Smooth muscle cell (in vitro differentiated cells): ENCODE results near the gene MIER2. TPM values are rescaled to one million over a fixed set of nuclear protein-coding genes. Genes with fewer than 3 reads are reported as not detected.

Experiments used
- DNase-seq: peaks from one replicate; lab custom pipeline; 2025; ENCODE audit not compliant: unreplicated experiment; lab: John Stamatoyannopoulos, UW
- H2AFZ ChIP-seq: fragments of 200-600 bp; sonication (generic); 2 replicates; pipeline ENCODE4 v1.6.0; 2016; ENCODE audit warnings: antibody characterized with exemption, low read depth, mild to moderate bottlenecking
- H3F3A ChIP-seq: fragments of 200-600 bp; sonication (generic); 2 replicates; pipeline ENCODE4 v1.6.0; 2017; ENCODE audit warnings: antibody characterized with exemption, low read depth
- H3K27ac ChIP-seq: fragments of 200-600 bp; sonication (generic); 2 replicates; pipeline ENCODE4 v1.5.1; 2016; ENCODE audit warnings: low read depth, mild to moderate bottlenecking
- H3K27me3 ChIP-seq: fragments of 200-600 bp; sonication (generic); 2 replicates; pipeline ENCODE4 v1.6.1; 2016; ENCODE audit warnings: low read depth, mild to moderate bottlenecking
- H3K36me3 ChIP-seq: fragments of 200-600 bp; sonication (generic); 2 replicates; pipeline ENCODE4 v1.5.1; 2016; ENCODE audit warnings: low read depth
- H3K4me1 ChIP-seq: fragments of 200-600 bp; sonication (generic); 2 replicates; pipeline ENCODE4 v1.5.1; 2016; ENCODE audit warnings: low read depth
- H3K4me2 ChIP-seq: fragments of 200-600 bp; sonication (generic); 2 replicates; pipeline ENCODE4 v1.6.0; 2016; ENCODE audit warnings: mild to moderate bottlenecking
- H3K4me3 ChIP-seq: fragments of 200-600 bp; sonication (generic); 2 replicates; pipeline ENCODE4 v1.5.1; 2016; ENCODE audit warnings: mild to moderate bottlenecking
- H3K79me2 ChIP-seq: fragments of 200-600 bp; sonication (generic); 2 replicates; pipeline ENCODE4 v1.6.0; 2016; ENCODE audit warnings: low read depth, mild to moderate bottlenecking
- H3K9ac ChIP-seq: fragments of 200-600 bp; sonication (generic); 2 replicates; pipeline ENCODE4 v1.6.0; 2016; ENCODE audit warnings: low read depth
- H3K9me3 ChIP-seq: fragments of 200-600 bp; sonication (generic); replicated peaks from 2 replicates; pipeline ENCODE4 v1.5.1; 2016; ENCODE audit warnings: low read depth
- H4K20me1 ChIP-seq: fragments of 200-600 bp; sonication (generic); 2 replicates; pipeline ENCODE4 v1.6.0; 2016; ENCODE audit warnings: low read depth
- CTCF ChIP-seq: fragments of 200-600 bp; sonication (generic); IDR thresholded peaks from 2 replicates; pipeline ENCODE4 v1.5.1; 2017; ENCODE audit warnings: borderline replicate concordance, mild to moderate bottlenecking, antibody characterized with exemption; ENCODE audit not compliant: insufficient read depth, poor library complexity, severe bottlenecking
- WGBS: methylation state at CpG from one replicate; pipeline ENCODE4 v1.1.7; 2016; ENCODE audit warnings: low lambda C conversion rate; 5-methylcytosine and 5-hydroxymethylcytosine counted together
- polyA plus RNA-seq: library from polyadenylated mRNA; unstranded; fragments of >200 nt; fragmentation: Nextera tagmentation; extraction: Ambion mirVana; gene quantifications from 2 replicates; pipeline ENCODE4 v1.2.1, GENCODE V29; 2016
- total RNA-seq: library from RNA; depleted of rRNA; stranded (reverse); fragments of >200 nt; gene quantifications from 2 replicates; pipeline ENCODE4 v1.2.3, GENCODE V29; 2014

Gene MIER2
- total and polyA plus RNA-seq, 2 experiments from 2014 or later, result 12.7 to 79.7 TPM

GRCh38 chr19:351976-352625, 7.5 kb upstream of the MIER2 start:
- Histone ChIP-seq H2AFZ (no peak overlapping the region), H4K20me1 (no peaks in the 10 kb centered on the region), H3K9ac (no peak overlapping the region), H3K4me2 (no peak overlapping the region), H3K27ac (no peak overlapping the region), H3F3A (no peaks in the 10 kb centered on the region), H3K4me3 (no peak overlapping the region), H3K79me2 (no peaks in the 10 kb centered on the region), H3K4me1 (no peaks in the 10 kb centered on the region), H3K36me3 (no peaks in the 10 kb centered on the region), H3K27me3 (no peaks in the 10 kb centered on the region), H3K9me3 (no peaks in the 10 kb centered on the region)
- no peak for DNase-seq
- 81% methylated on average over 19 of the region's 19 CpGs for WGBS
- TF ChIP-seq CTCF, result no peak

DNA sequence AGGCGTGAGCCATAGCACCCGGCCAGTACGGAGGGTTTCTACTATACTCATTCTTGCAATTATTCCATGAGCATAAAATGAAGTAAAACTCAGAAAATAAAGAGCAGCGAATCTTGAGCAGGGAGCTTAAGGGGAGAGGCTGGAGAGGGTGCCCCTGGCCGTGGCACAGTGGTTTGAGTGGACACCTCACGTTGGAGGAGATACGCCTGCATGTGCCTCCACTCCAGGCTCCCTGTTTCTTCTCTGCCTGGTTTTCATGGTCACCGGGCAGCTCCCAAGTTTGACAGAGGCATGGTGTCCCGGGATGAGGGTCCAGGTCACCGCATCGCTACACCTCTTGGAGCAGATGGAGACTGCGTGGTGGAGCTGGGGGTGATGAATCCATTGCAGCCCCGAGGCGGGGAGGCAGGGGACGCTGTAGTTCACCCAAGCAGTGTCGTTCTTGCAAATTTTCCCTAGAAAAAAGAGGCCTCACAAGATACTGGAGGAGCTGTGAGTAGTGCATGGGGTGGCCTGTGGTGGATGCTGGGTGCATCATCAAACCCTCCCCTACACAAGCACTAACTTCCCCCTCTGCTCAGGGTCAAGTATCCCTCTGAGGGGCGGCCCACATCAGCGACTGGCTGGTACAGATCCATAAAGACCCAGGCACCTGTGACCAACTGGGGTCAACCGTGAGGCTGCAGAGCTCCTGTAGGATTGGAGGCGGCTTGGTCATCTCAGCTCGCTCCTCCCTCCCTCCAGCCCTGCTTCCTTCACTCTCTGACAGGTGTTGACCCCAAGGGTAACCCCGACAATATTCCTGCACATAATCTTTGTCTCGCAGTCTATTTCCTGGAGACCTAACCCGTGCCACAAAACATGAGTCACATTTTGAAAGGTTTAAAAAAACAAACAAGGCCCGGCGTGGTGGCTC, 3.6 kb upstream of the MIER2 start:
- Histone ChIP-seq H4K20me1 (peaks cover 2% of the 10 kb centered on the region), H2AFZ (no peak overlapping the region), H3K9ac (no peak overlapping the region), H3K27me3 (no peaks in the 10 kb centered on the region), H3K9me3 (no peaks in the 10 kb centered on the region), H3K4me3 (no peak overlapping the region), H3K4me2 (no peak overlapping the region), H3F3A (no peaks in the 10 kb centered on the region), H3K36me3 (no peaks in the 10 kb centered on the region), H3K79me2 (peaks cover 10% of the 10 kb centered on the region), H3K4me1 (peaks cover 5% of the 10 kb centered on the region), H3K27ac (no peak overlapping the region)
- WGBS, result 78% methylated on average over 26 of the region's 26 CpGs
- no peak for DNase-seq
- TF ChIP-seq CTCF, result no peak

- H3K4me1 ChIP-seq, result peaks cover 20% of the 10 kb centered on the region
- peaks cover 30% of the 10 kb centered on the region for H4K20me1 ChIP-seq
- H3K4me2 ChIP-seq, result peak overlapping the region; percentile 91
- no peaks in the 10 kb centered on the region for H3K27me3 ChIP-seq
- H3K79me2 ChIP-seq, result peaks cover 38% of the 10 kb centered on the region
- no peaks in the 10 kb centered on the region for H3K9me3 ChIP-seq
- H3K27ac ChIP-seq, result no peak overlapping the region
- no peak for DNase-seq
- TF ChIP-seq CTCF, result no peak
- H2AFZ ChIP-seq, result peak overlapping the region; percentile 68
- 85% methylated on average over 23 of the region's 23 CpGs for WGBS
- no peaks in the 10 kb centered on the region for H3F3A ChIP-seq
- H3K9ac ChIP-seq, result no peak overlapping the region
- no peak overlapping the region for H3K4me3 ChIP-seq
- no peaks in the 10 kb centered on the region for H3K36me3 ChIP-seq
These were observed 804 bp upstream of the MIER2 start for GRCh38 chr19:345320-345879.
